Nephron (organoid): ENCODE measurements around the gene ARFGAP3.

ENCODE experiments used
- H3K27ac Mint-ChIP-seq, 3 experiments: 2 replicates each; pipeline ENCODE4 v1.8.0; 2020; ENCODE audit warnings: mixed read lengths in 3 of 3, mild to moderate bottlenecking in 2 of 3, moderate library complexity in 1 of 3
- H3K27me3 Mint-ChIP-seq: 2 replicates; pipeline ENCODE4 v1.8.0; 2021; ENCODE audit warnings: low read depth, mild to moderate bottlenecking, moderate library complexity, mixed read lengths
- H3K36me3 Mint-ChIP-seq: 2 replicates; pipeline ENCODE4 v1.8.0; 2020; ENCODE audit warnings: low read depth, mixed read lengths
- H3K4me1 Mint-ChIP-seq: 2 replicates; pipeline ENCODE4 v1.8.0; 2020; ENCODE audit warnings: mixed read lengths
- H3K4me3 Mint-ChIP-seq, 3 experiments: 2 replicates each; pipeline ENCODE4 v1.8.0; 2020; ENCODE audit warnings: mild to moderate bottlenecking in 3 of 3, mixed read lengths in 3 of 3, moderate library complexity in 2 of 3
- H3K9me3 Mint-ChIP-seq: 2 replicates; pipeline ENCODE4 v1.8.0; 2020; ENCODE audit warnings: mixed read lengths
- CTCF ChIP-seq, 3 experiments: fragments of 200-600 bp; sonication (generic); IDR thresholded peaks; one replicate each; pipeline ENCODE4 v1.5.0; 2021; ENCODE audit warnings: antibody characterized with exemption in 3 of 3; ENCODE audit not compliant: unreplicated experiment in 3 of 3

Gene ARFGAP3

DNA sequence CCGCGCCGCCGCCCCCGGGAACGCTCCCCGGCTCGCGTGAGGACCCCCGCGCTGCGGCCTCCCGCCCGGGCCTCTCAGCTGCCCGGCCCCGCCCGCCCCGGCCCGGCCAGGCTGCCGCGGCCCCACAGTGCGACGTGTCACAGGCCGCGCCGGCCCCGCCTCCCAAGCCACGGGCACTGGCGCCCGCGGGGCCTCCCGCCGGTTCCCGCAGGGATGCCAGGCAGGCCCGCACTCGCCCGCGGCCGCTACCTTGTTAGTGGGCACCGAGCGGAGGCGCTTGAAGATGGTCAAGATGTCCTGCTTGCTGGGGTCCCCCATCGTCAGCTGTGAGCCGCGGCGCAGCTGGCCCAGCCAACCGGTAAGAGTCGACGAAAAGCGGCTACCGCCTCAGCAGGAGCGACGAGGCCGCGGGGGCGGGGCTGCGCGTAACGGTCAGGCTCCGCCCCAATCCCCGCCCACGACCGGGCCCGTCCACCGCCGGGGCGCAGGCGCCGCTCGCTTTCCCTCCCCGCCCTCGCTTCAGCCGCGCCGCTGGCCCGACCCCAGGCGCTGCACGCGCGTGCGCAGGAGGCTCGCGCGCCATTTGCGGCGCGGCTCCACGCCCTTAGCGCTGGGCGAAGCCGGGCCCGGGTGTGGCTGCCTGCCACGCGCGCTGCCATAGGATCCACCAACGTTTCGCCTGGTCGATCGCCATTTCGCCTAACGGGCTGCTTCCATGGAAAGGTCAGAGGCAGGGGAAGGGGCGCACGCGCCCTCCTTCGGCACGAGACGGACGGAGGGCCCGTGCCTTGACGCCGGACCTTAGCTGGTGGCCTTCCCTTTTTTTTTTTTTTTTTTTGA is at the start of gene ARFGAP3:
Gene ARFGAP3, minus strand, starts transcription at position 409 of the 840 bp plus-strand sequence. Its CDS starts 91 bp downstream, at position 318.
- Mint-ChIP-seq H3K27me3 (no peaks in the 10 kb centered on the region), H3K4me3 (peak within 1 kb of the TSS; percentile 90 to 95 (median 94)), H3K9me3 (no peaks in the 10 kb centered on the region), H3K4me1 (peaks cover 15% of the 10 kb centered on the region), H3K36me3 (peaks cover 5% of the 10 kb centered on the region), H3K27ac (peak within 1 kb of the TSS; percentile 90 to 94 (median 92))
- no peak for TF ChIP-seq CTCF (IDR thresholded peaks at IDR 0.05; ENCODE audit: unreplicated experiment in 3 of 3)

DNA sequence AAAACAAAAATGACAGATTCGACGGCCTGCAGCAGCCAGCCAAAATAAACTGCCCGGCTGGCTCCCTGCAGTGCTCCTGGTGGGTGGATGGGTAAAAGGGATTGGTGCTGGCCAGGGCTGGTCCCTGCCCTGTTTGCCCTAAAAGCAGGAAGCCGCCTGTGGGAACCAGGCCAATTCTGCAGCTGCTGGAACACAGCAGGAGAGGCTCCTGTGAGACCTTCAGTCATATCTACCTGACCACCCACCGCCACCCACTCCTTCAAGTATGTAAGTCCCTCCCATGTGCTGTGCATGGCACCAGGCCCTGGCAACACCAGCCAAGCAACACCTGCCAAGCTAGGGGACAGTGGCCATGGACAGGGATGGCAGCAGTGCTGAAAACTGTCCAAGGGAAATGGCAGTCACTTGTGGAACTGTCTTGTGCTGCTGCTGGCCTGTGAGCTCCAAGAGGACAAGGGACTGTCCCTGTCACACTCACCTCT is 48.7 kb upstream of the ARFGAP3 start:
- TF ChIP-seq CTCF (IDR thresholded peaks at IDR 0.05; ENCODE audit: unreplicated experiment in 3 of 3): no peak
- no peaks in the 10 kb centered on the region for H3K9me3 Mint-ChIP-seq
- H3K27ac Mint-ChIP-seq: no peak overlapping the region
- H3K27me3 Mint-ChIP-seq: no peaks in the 10 kb centered on the region
- H3K36me3 Mint-ChIP-seq: peaks cover 3% of the 10 kb centered on the region
- H3K4me1 Mint-ChIP-seq: peaks cover 95% of the 10 kb centered on the region
- no peak overlapping the region for H3K4me3 Mint-ChIP-seq

GRCh38 chr22:42905217-42905616 is 48.1 kb upstream of the ARFGAP3 start:
- Mint-ChIP-seq H3K9me3 (no peaks in the 10 kb centered on the region), H3K36me3 (peaks cover 3% of the 10 kb centered on the region), H3K4me1 (peaks cover 93% of the 10 kb centered on the region), H3K27me3 (no peaks in the 10 kb centered on the region), H3K4me3 (no peak overlapping the region), H3K27ac (no peak overlapping the region)
- TF ChIP-seq CTCF (IDR thresholded peaks at IDR 0.05; ENCODE audit: unreplicated experiment in 3 of 3): no peak

- no peak overlapping the region for H3K4me3 Mint-ChIP-seq
- peaks cover 81% of the 10 kb centered on the region for H3K4me1 Mint-ChIP-seq
- H3K9me3 Mint-ChIP-seq: no peaks in the 10 kb centered on the region
- no peak for TF ChIP-seq CTCF (IDR thresholded peaks at IDR 0.05; ENCODE audit: unreplicated experiment in 3 of 3)
- no peaks in the 10 kb centered on the region for H3K36me3 Mint-ChIP-seq
- H3K27ac Mint-ChIP-seq: peak overlapping the region in 1 of 3 experiments; percentile 37
- no peaks in the 10 kb centered on the region for H3K27me3 Mint-ChIP-seq
Observed at GRCh38 chr22:42904050-42904449, 47.0 kb upstream of the ARFGAP3 start.

DNA sequence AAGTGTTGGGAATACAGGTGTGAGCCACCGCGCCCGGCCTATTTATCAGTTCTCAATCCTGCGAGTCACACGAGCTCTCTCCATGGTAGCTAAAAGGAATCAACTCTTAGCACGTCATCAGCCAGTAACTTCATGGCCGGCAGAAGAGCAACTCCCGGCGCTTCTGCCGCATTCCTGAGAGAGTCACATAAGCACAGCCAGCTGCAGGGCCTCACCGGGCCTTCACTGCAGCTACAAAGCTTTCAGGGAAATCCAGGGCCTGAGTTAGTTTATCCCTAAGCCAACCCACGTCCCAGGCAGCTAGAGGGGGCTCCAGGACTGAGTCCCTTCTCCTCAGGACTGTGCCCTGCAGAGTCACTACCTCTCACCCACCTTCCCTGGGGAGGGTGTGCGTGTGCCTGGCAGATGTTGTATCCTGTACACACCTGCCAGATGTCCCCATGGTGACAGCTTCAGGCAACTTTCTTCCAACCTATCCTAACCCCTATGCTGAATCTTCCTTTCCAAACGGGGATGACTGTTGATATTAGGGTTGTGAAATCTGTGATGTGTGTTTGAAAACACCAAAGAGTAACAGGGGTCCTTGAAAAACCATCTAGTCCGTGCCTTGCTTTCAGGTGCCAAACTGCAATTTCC is 45.9 kb upstream of the ARFGAP3 start:
- no peaks in the 10 kb centered on the region for H3K36me3 Mint-ChIP-seq
- H3K27me3 Mint-ChIP-seq: no peaks in the 10 kb centered on the region
- H3K4me3 Mint-ChIP-seq: no peak overlapping the region
- peak overlapping the region; percentile 17 to 35 (median 35) for H3K27ac Mint-ChIP-seq
- TF ChIP-seq CTCF (IDR thresholded peaks at IDR 0.05; ENCODE audit: unreplicated experiment in 3 of 3): peak in 1 of 3 experiments; percentile 13
- no peaks in the 10 kb centered on the region for H3K9me3 Mint-ChIP-seq
- H3K4me1 Mint-ChIP-seq: peaks cover 72% of the 10 kb centered on the region
